AG09309 (cell line): ENCODE results near the gene DNAAF9.

ENCODE experiments used
- DNase-seq: peaks from one replicate; pipeline ENCODE4 v3.0.0-alpha.2; 2010; ENCODE audit warnings: low read depth
- H3K4me3 ChIP-seq: 2 replicates; pipeline ENCODE4 v1.5.1; 2011; ENCODE audit warnings: mild to moderate bottlenecking, low read depth, low read length, moderate library complexity; ENCODE audit not compliant: control insufficient read depth
- CTCF ChIP-seq: IDR thresholded peaks from 2 replicates; pipeline ENCODE4 v1.5.1; 2011; ENCODE audit warnings: mild to moderate bottlenecking, low read depth, low read length, inconsistent platforms; ENCODE audit not compliant: insufficient read depth, control insufficient read depth; ENCODE audit errors: missing control alignments

Gene DNAAF9

GRCh38 chr20:3413393-3413889, 6.0 kb upstream of the DNAAF9 start:
- no peak for DNase-seq
- no peak for TF ChIP-seq CTCF
- no peak overlapping the region for H3K4me3 ChIP-seq

DNA sequence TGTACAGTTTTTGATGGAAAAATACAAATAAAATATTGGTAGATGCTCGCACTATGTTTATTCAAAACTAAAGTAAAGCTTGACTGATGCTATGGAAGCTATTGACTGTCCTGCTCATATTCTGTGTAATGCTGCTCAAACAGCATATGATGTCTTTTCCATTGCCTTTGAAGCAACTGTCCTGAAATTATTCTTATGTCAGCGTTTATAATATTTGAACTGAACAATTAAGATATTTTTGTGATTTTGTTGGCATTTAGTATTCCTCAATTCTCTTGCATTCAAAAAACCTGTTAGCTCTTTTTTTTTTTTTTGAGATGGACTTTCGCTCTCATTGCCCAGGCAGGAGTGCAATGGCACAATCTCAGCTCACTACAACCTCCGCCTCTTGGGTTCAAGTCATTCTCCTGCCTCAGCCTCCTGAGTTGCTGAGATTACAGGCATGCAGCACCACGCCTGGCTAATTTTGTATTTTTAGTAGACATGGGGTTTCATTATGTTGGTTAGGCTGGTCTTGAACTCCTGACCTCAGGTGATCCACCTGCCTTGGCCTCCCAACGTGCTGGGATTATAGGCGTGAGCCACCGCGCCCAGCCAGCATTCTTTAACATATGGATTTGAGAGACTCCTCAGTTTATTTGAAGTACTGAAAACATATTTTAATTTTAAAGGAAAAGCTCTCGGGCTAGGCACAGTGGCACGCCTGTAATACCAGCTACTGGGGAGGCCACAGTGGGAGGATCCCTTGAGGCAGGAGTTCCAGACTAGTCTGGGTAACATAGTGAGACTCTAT, 5.3 kb upstream of the DNAAF9 start:
- DNase-seq: no peak
- no peak overlapping the region for H3K4me3 ChIP-seq
- no peak for TF ChIP-seq CTCF

- no peak overlapping the region for H3K4me3 ChIP-seq
- DNase-seq: no peak
- TF ChIP-seq CTCF: no peak
These were observed 3.0 kb upstream of the DNAAF9 start for GRCh38 chr20:3410464-3410863.

DNA sequence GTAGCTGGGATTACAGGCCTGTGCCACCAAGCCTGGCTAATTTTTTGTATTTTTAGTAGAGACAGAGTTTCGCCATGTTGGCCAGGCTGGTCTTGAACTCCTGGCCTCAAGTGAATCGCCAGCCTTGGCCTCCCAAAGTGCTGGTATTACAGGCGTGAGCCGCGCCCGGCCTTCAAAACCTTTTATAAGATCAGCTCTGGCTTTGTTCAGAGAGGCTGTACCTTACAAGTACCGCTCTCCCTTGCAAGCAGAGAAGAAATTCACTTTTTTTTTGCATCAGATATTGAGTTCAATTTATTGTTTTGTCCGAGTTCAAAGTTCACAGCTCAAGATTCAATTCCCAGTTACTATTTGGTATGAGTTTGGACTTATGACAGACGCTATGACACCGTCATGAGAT, 1.9 kb upstream of the DNAAF9 start:
- H3K4me3 ChIP-seq: no peak overlapping the region
- no peak for TF ChIP-seq CTCF
- no peak for DNase-seq

DNA sequence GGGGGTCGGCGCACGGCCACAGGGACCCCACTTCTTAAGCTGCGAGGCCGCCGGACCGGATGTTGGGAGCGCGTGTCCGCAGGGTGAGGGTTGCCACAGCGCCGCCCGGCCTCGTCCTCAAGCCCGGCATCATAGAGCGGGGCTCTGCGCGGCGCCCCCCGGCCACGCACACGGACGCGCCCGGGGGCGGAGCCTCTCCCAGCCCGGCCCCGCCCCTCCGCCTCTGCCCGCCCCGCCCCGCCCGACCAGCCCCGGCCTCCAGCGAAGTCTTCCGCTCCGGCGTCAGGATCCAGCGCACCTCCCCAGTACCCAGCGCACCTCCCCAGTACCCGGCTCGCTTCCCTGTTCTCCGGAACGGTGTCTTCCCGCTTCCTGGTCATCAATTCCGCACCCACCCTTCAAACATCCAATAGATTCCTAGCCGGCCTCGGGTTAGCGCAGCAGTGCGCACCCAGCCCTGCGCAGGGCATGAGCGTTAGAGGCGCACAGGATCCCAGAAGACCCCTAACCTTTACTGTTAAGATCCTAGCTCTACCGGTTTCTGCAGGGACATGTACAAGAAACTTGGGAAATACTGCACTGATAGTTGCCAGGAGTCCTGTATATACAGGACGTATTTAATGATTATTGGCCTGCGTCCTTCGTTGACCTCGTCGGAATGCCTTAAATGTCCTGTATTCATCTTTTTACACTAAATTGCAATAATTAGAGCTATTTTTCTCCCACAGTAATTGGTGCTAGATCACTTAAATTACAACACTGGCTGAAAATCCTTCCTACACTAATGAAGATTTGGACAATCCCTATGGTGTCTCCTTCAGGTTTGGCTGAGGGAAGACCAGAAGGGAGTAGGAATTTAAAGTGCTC, 535 bp upstream of the DNAAF9 start:
- TF ChIP-seq CTCF: peak; percentile 6
- peak overlapping the region; percentile 75 for H3K4me3 ChIP-seq
- DNase-seq: no peak

- peak overlapping the region; percentile 75 for H3K4me3 ChIP-seq
- DNase-seq: no peak
These were observed 909 bp downstream of the DNAAF9 start for GRCh38 chr20:3406481-3407039.

More at GRCh38 chr20:3406481-3407039, 909 bp downstream of the DNAAF9 start:
- TF ChIP-seq CTCF: no peak
